ENCODE data around the gene BRI3. TPM values are rescaled to one million over a fixed set of nuclear protein-coding genes. Genes with fewer than 3 reads are reported as not detected.

Gene BRI3
- total RNA-seq, 1 donor from 2014 or later, result 15.9 TPM

DNA sequence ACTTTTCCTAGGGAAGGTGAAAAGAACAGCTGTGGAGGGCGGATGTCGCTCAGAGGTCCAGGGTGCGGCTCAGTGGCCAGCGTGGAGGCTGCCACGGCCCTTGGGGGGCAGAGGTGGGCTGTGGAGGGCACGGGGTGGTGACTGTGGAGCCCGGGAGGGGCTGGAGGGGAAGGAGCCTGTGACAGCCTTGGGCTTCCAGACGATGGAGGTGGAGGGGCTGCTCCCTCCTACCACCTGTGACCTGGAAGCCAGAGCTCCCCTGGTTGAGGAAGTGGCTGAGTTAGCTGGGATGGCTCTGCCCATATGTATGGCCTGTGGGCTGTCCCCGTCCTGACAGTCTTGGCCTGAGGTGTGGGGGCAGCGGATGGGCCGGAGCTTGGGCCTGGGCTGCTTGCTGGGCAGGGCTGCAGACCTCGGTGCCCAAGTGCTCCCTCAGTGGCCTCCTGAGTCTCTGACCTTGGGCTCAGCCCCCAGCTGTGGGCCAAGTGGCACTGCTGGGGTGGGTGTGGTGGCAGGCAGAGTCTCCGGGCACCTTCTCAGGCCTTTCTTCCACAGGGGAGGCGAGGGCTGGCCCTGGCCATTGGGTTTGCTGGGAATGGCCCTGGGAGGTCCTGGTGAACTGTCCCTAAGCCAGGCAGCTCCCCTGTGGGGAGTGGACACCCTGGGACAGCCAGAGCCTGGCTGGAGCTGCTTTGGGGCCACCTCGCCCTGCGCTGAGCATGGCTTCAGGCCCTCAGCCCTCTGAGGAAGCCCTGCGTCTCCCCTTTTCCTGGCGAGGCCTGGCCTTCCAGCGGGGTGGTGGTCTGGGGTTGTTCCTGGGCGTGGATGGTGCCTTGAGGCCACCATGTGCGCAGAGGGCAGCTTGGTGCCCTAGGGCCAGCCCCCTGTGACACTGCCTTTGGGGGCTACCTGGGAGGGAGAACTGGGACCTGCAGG, 3.9 kb downstream of the BRI3 start:
- FAIRE-seq (no peak), DNase-seq (ENCODE audit: low spot score in 2 of 2) (no peak)

DNA sequence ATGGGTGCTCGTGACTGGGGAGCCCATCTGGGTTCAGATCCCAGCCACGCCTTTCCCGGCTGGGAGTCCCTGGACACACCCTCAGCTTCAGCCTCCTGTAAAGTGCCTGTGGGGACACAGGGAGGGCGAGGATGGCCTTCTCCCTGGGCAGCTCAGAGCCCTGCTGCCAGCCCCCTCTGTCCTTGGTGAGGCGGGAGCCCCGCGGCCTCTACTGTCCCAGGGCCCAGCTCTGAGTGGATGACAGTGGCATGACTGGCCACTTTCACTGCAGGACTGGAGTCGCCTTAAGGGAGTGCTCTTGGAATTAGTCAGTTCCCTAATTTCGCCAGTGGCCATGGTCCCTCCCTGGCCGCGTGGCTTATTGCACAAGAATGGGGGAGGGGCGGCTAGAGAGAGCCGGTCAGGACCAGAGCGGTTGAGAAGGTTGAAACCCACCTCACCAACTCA, 4.6 kb downstream of the BRI3 start:
- DNase-seq (ENCODE audit: low spot score in 2 of 2) (no peak), FAIRE-seq (no peak)

DNA sequence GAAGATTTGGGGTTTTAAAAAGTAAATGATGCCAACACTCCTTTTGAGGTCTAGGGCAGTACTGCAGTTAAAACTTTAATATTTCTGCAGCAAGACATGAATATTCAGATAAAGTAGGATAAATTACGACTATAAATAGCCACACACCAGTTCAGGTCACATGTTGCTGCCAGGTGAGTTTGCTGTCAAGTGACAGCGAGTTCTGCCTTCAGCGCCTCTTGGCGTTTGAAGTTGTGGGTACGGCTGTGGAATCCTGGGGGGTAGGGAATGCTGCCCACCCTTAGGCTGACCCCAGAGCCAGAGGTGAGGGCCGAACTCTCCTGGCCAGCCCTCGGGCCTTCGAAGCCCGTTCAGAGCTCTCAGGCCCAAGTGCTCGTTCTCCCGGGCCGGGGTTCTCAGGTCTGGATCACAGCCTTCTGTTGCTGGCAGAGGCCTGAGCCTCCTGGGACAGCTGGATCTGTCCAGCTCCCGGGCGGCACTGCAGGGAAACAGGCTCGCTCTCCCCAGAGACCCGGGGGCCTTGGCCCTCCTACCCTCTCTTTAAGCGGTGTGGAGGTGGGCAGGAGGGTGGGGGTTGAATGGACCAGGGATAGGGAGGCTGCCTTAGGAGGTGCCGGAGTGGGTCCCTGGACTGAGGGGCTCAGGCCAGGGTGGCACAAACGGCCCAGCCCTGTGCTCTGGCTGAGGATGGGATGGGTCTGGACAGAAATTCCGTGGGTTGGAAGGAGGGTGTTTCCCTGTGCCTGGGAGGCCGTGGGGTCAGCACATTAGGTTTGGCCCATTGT, 5.4 kb downstream of the BRI3 start:
- FAIRE-seq (no peak), DNase-seq (ENCODE audit: low spot score in 2 of 2) (no peak)

DNA sequence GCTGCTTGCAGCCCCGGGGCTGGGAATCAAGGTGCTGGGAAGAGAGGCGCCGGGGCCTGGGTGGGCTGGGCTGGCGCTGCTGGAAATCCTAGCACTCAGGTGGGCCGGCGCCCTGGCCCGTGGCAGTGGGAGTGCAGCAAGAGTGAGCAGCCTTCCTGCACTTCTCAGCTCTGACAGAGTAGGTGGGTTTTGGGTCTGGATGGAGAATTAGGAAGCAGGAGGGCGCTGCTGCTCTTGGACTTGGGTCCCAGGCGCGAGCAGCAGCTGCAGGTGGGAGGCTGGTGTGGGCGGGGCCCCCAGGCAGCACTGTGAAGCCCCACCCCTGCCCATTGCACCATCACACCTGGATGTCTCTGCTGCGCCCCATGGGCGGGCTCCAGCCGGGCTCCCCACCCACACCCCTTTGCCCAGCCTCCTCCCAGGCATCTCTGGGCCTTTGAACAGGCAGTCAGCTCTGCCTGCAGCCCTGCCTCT, 6.0 kb downstream of the BRI3 start:
- no peak for FAIRE-seq

DNA sequence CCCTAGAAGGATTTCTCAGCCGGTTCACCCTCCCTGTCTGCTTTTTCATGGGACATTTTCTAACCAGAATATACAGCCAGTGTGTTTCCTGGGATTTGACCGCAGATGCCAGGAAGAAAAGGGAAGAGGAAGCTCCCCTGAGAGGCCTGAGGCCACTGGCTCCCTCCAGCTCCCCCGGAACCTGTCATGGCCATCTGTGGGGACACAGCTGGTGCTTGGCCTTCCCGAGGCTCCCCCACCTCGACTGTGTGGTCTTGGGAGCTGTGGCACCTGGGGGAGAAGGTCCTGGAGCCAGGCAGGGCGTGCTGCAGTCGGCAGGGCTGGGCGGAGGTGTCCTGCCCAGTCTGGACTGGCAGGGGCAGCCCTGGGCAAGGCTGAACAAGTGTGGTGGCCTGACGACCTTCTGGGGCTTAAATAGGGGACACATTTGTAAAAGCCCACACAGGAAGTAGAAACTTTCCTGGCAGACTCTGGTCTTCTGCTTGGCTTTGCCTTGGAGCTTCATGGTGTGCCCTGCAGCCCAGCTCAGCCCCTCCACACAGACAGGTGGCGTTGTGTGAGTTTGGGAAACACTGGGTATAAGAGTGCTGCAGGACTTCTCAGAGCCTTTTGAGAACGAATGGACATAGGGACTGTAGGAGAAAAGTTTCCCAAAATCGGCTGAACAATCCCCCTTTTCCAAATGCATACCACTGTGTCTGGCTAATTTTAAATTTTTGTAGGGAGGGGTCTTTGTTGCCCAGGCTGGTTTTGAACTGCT, 6.8 kb downstream of the BRI3 start:
- FAIRE-seq, result no peak
- no peak for DNase-seq (ENCODE audit: low spot score in 2 of 2)

More for the DNA sequence above, 6.0 kb downstream of the BRI3 start:
- no peak for DNase-seq (ENCODE audit: low spot score in 2 of 2)

DNA sequence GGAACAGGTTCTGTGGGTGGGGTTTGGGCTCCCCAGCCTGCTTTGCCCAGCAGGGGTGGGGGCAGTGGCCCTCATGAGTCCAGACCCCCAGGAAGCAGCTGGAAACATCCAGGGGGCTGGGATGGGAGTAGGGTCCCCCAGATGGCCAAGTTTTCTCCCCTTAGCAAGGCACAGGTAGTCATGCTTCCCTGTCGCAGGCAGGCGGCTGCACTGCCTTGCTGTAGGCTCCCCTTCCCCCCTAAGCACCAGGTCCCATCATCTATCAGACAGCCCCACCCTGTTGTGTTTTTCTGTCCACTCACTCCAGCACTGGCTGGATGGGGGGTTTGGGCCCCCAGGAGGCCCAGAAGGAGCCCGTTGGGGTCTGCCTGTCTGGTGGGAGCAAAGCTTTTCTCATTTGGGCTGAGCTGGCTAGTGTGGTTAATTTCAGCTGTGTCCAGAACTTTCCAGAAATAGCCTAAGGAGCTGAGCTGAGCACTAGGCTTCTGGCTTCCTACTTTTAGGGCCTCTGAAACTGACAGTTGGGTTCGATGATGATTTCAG, 7.9 kb downstream of the BRI3 start:
- no peak for FAIRE-seq
- no peak for DNase-seq (ENCODE audit: low spot score in 2 of 2)

DNA sequence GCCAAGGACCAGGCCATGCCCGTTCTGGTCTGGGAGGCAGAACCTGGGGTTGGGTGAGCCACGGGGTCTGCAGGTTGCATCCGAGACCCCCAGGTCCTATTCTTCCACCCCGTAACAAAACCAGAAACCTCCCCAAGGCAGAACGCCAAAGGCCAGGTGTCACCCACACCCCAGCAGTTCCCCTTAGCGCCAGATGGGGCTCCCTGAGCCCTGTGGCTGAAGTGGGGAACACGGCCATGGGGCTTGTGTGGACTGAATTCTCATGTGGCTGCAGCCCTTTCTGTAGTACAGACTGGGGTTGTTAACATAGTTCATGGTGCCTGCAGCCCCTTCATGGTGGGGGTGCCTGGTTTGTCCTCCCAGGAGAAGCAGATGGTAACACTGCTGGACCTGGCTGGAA, 10.2 kb downstream of the BRI3 start:
- FAIRE-seq (no peak), DNase-seq (ENCODE audit: low spot score in 2 of 2) (no peak)

DNA sequence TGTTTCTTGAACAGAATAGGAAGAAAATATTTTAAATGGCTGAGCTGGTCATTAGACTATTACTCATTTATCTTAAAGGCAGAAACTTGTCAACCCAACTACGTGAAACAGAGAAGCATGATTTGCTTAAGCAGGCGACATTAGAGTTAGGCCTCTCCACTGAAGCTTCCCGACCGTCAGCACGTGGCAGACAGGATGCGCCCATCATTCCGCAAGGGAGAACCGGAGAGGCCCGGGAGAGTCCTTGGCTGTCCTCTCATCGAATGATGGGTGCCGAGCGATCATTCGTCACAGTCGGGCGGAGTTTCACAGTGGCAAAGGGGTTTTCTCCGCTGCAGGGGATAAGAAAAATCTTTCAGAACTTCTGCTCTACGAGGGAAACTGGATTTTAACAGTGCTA, 11.8 kb downstream of the BRI3 start:
- FAIRE-seq (no peak), DNase-seq (ENCODE audit: low spot score in 2 of 2) (no peak)

DNA sequence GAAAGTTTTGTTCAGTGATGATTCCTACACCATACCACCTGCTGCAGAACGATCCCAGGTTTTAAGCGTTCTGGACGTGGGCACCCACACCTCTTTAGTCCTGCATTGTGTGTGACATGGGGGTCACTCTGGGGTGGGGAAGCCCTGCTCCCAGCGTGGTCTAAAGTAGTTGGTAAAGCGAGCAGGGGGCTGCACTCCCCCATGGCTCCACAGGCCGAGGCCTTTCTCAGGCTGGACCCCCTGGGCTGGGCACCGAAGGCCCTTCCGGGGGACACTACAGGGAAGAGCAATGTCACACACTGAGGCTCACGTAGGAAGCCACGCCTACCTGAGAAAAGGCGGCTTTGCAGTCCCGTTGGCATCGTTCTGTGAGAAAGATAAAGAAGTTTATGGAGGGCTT, 12.3 kb downstream of the BRI3 start:
- no peak for FAIRE-seq

DNA sequence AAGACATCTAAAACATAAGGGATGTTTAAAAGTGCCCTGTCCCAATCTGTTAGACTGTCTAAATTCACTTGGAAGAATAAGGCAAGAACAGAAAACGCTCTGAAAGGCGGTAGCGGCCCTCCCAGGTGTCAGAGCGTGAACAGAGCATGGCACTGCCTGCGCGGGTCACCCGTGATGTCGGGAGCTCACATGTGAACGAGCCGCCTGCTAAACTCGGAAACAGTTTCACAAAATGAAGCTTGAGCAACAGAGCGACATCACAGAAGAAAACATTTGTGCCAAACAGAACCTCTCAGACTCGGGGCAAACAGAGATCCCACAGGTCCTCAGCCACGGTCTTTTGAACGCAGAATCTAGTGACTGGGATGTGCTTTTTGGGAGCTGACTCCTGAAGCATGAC, 12.8 kb downstream of the BRI3 start:
- DNase-seq (ENCODE audit: low spot score in 2 of 2) (no peak), FAIRE-seq (no peak)

More for the DNA sequence above, 12.3 kb downstream of the BRI3 start:
- DNase-seq (ENCODE audit: low spot score in 2 of 2), result no peak

DNA sequence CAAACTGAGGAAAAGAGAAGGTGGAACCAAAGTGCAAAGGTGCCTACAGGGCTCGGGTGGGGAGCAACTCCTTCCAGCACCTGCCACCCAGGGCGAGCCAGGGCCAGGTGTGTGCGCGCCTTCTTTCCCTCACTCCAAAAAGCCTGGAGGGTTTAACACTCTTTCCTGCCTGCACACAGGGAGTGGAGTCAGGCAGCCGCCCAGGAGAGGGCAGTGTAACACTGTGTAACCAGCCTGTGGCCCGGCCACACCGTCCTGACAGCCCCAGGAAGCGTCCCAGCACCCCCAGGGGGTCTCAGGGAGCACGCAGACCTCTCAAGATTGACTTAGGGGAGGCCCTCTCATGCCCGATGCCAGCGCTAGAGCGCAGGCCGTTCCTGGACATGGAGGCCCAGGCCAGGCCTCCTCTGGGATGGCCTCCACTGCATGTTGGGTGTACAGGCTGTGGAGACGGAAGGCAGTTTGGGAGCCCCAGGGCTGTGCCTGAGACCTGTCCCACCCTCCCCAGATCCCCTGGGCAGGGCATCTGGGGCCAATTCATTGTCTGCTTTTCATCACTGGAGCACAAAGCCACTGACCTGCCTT, 13.4 kb downstream of the BRI3 start:
- DNase-seq (ENCODE audit: low spot score in 2 of 2) (no peak), FAIRE-seq (no peak)

DNA sequence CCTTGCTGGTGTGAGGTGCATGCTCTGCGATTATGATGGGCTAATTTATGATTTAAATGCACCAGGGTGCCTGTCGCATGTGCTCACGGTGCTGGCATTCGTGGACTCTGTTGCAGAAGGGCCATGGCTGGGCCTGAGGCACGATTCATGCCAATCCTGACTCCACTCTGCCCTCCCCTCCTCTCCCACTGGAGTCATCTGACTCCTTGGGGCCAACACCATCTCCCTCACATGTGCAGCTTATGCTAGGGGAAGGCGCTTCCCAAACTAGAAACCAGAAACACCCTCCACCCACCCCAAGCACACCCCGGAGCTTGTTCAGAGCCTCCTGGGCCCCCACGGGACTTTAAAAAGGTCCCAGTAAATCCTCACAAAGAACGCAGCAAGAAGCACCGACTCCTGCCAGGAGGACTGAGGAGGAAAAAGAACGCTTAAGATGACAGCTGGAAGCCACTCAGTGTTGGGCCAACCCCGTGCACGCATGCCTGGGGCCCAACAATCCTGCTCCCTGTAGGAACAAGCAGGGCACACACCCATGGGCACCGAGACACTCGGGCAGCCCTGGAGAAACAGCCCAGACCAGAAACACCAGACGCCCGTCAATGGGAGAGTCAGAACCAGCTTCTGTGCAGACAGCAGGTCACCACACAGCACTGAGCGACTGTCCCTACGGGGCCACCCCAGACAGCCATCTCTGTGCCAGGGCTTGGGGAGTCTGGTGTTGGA, 14.1 kb downstream of the BRI3 start:
- no peak for DNase-seq (ENCODE audit: low spot score in 2 of 2)

DNA sequence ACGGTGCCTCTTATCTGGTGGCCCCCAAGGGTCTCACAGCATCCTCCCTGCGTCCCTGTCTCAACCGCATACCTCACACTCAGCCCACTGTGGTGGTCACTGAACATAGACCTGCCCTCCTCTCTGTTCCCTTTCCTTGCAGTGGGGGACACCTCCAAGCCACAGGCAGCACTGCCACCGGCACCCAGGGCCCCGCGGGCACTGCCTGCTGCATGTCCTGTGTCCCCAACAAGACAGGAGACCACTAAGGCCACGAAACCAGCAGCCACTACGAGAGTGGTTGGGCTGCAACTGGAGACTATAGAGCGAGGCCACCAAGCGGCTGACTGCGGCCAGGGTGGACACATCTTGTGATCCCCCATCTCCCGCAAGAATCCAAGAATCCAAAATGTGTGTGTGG, 15.3 kb downstream of the BRI3 start:
- no peak for FAIRE-seq
- no peak for DNase-seq (ENCODE audit: low spot score in 2 of 2)

More for the DNA sequence above, 14.1 kb downstream of the BRI3 start:
- FAIRE-seq, result no peak

DNA sequence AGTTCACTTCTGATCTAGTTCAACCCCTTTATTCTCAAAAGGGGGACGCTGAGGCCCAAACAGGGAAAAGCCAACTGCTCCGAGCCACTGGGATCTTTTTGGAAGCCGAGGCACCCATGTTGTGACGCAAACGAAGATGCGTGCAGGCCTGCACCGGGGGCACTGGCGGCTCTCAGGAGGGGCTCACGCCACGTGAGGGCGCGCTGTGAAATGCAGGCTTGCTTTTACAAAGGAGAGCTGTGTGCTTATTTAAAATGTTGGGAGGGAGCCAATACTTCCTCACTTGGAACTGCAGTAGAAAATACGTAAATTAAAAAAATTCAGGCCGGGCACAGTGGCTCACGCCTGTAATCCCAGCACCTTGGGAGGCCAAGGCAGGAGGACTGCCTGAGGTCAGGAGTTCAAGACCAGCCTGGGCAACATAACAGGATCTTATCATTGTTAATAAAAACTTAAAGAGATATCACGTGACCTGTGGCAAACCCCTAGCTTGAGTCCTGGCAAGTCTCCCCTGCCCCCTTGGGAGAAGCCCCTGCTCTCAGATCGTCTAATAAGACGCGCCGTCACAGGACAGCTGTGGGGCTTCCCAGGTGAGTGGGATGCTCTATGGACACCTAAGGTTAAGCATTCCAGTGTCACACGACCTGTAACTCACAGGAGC, 16.3 kb downstream of the BRI3 start:
- FAIRE-seq (no peak), DNase-seq (ENCODE audit: low spot score in 2 of 2) (no peak)

DNA sequence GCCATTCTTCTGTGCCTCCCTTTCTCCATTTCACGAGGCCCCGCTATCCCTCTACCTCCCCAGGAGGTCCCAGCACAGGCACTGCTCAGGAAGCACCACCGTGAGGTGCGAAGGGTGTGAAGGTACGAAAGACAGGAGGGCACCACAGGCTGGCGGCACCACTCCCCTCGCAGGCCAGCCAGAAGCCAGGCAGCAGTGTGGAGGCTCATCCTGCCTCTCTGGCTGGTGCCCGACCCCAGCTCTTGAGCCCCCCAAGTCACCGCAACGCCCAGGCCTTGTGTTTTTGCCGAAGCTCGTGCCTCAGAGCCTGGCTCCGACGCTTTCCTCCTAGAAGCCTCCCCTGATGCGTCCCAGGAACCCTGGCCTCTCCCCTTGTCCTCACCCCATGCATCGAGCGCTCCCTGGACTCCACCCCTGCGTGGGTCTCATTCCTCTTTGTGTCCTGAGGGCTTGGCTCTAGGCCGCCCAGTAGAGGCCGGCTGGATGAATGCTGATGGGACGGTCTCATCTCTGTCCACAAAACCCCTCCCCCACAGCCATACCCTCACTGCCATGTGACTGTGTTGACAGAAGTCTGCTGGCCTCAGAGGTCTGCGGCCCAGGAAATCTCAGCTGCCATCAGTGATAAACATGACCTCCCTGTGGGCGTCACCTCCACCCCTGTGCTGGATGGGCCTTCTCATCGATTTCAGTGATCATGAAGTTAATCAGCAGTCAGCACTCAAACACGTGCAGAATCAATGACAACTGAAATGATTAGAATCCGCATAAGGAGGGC, 19.3 kb downstream of the BRI3 start:
- DNase-seq (ENCODE audit: low spot score in 2 of 2), result no peak
- no peak for FAIRE-seq

DNA sequence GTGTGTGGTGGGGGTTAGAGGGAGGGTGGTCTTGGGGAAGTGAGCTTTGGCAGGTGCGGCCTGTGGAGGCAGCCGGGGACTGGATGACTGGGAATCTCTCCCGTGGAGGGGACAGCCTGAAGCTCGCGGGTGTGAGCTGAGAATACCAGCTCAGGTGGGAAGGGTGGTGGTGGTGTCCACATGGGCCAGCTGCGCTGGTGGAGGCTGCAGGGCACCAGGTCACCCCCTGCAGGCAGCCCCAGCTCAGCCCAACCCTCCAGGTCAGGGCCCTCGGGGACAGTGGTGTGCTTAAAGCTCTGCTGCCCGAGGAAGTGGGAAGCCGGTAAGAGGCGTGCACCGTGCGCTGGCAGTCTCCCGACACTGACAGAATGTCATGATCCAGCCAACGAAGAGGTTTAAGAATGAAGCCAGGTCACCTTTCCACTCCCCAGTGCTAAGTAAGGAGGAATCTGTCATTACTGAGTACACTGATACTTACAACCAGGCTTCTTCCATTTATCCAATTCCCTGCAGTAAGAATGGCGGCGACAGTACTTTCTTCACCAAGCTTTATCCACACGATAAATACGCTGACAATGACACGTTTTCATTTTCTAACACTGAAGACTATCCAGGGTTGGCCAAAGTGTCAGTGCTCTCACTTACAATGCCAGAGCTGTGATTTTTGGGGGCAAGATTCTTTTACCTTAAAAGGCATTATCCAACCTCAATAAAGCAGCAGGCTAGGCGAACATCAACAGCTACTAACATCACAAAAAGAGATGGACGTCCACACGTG, 20.4 kb downstream of the BRI3 start:
- no peak for FAIRE-seq
- no peak for DNase-seq (ENCODE audit: low spot score in 2 of 2)

DNA sequence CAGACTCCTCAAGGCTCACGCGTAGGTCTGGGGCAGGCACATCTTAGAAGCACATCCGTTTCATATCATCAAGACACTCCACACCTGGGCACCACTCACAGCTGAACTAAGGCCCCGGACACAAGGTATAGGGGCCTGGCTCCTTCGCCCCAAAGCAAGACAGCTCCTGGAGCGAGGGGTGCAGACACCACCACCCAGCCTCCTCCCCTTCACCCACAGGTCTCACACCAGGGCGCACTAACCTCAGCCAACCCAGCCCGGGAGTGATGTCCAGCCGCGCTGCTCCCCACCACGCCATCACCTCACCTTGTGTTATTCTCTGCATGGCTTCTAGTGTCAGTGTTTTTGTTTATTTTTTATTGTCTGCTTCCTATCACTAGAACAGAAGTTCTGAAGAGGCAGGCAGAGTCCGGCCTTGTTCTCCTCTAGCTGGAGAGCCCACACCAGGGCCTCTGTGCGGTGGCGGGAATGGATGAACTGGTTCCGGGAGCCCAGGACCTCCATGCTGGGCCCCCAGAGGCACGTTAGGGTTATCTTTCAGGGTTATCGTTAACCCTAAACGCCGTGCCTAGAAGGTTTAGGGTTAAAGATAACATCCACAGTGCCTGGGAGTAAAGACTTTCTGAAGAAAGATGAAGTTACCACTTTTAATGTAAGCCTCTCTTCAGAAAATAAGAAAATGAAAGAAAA, 21.8 kb downstream of the BRI3 start:
- FAIRE-seq (no peak), DNase-seq (ENCODE audit: low spot score in 2 of 2) (no peak)
